OCI-LY3 (cell line): ENCODE data around the gene MYLK3.
A peak's percentile ranks its signal among the peaks of the same experiment; 100 is the strongest.

ENCODE experiments used
- H2AFZ ChIP-seq: fragments of 200-600, 300-600 bp; shearing (Covaris generic); 2 replicates; pipeline ENCODE4 v1.6.0; 2014; ENCODE audit warnings: antibody characterized with exemption, low read depth, low read length
- H3K27ac ChIP-seq: fragments of 200-600, 300-600 bp; sonication (generic); 2 replicates; pipeline ENCODE4 v1.5.1; 2014; ENCODE audit warnings: mild to moderate bottlenecking, low read length, moderate library complexity, mixed read lengths
- H3K27me3 ChIP-seq: fragments of 200-600, 300-600 bp; sonication (generic); 2 replicates; pipeline ENCODE4 v1.6.1; 2014; ENCODE audit warnings: low read depth, low read length, mixed read lengths
- H3K36me3 ChIP-seq: fragments of 200-600, 300-600 bp; sonication (generic); replicated peaks from 2 replicates; pipeline ENCODE3; 2014; ENCODE audit warnings: low read depth, low read length, mixed read lengths
- H3K4me1 ChIP-seq: fragments of 300-600, 200-600 bp; sonication (generic); 2 replicates; pipeline ENCODE4 v1.6.1; 2014; ENCODE audit warnings: low read length, mixed read lengths
- H3K4me2 ChIP-seq: fragments of 200-600, 300-600 bp; sonication (generic); 2 replicates; pipeline ENCODE4 v1.6.1; 2014; ENCODE audit warnings: low read length, mixed read lengths
- H3K4me3 ChIP-seq: fragments of 300-600, 200-600 bp; sonication (generic); 2 replicates; pipeline ENCODE4 v1.5.1; 2014; ENCODE audit warnings: antibody characterized with exemption, mild to moderate bottlenecking, low read length, moderate library complexity
- H3K79me2 ChIP-seq: fragments of 300-600, 200-600 bp; shearing (Covaris generic); 2 replicates; pipeline ENCODE4 v1.6.1; 2014; ENCODE audit warnings: mild to moderate bottlenecking, low read length, mixed read lengths
- H3K9ac ChIP-seq: fragments of 300-600, 200-600 bp; shearing (Covaris generic); 2 replicates; pipeline ENCODE4 v1.6.0; 2014; ENCODE audit warnings: mild to moderate bottlenecking, low read length, moderate library complexity
- H3K9me3 ChIP-seq: fragments of 200-600, 300-600 bp; shearing (Covaris generic); 2 replicates; pipeline ENCODE4 v1.6.1; 2014; ENCODE audit warnings: low read length, mixed read lengths; ENCODE audit not compliant: insufficient read depth
- H4K20me1 ChIP-seq: fragments of 200-600, 300-600 bp; sonication (generic); 2 replicates; pipeline ENCODE4 v1.6.1; 2016; ENCODE audit warnings: low read length, mixed read lengths; ENCODE audit not compliant: insufficient read depth
- EZH2phosphoT487 ChIP-seq: fragments of 200-600 bp; shearing (Covaris generic); IDR thresholded peaks from 2 replicates; pipeline ENCODE4 v1.6.1; 2018; ENCODE audit warnings: antibody characterized with exemption, mixed run types, low read depth
- TF ChIP-seq, protein P1 (sequence below): fragments of 200-600, 300-600 bp; sonication (generic); IDR thresholded peaks from 2 replicates; pipeline ENCODE4 v1.5.1; 2014; ENCODE audit warnings: antibody characterized with exemption, low read length, low read depth

The MYLK3 gene

DNA sequence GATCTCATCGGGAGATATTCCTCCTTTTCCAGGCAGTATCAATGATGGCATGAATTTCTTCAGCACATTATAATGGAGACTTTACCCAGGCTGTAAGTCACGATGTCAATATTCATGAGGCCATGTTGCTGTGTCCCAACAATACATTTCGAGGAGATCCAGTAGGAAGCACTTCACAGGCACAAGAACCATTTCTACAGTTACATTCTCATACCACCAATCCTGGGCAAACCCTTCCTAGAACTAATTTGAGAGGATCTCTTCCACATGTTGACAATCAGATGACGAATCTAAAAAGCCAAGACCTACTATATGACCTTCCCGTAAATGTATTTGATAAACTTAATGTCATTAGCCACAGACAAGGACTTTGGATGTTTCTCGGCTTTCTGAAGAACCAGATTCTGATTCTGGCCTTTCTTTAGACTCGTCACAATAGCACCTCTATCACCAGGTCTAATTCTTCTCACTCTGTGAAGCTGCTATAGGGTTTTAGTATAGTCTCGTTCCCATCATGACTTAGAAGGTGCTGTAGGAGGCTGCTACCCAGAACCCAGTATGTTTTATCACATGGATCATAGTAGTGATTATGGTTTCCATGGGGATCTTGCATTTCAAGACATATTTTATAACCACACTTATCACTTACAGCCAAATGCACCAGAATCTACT, 42.6 kb upstream of the MYLK3 start:
- H4K20me1 ChIP-seq: peaks cover 22% of the 10 kb centered on the region; the same call in 1 of the 2 replicates
- H3K27me3 ChIP-seq: no peaks in the 10 kb centered on the region
- H3K4me1 ChIP-seq: peaks cover 45% of the 10 kb centered on the region
- peak overlapping the region; percentile 43 for H3K9ac ChIP-seq
- H3K4me3 ChIP-seq: peak overlapping the region; percentile 86
- H3K79me2 ChIP-seq: peaks cover 13% of the 10 kb centered on the region; the same call in 1 of the 2 replicates
- H3K36me3 ChIP-seq: peaks cover 30% of the 10 kb centered on the region
- no peak for TF ChIP-seq EZH2phosphoT487
- TF ChIP-seq, protein P1, sequence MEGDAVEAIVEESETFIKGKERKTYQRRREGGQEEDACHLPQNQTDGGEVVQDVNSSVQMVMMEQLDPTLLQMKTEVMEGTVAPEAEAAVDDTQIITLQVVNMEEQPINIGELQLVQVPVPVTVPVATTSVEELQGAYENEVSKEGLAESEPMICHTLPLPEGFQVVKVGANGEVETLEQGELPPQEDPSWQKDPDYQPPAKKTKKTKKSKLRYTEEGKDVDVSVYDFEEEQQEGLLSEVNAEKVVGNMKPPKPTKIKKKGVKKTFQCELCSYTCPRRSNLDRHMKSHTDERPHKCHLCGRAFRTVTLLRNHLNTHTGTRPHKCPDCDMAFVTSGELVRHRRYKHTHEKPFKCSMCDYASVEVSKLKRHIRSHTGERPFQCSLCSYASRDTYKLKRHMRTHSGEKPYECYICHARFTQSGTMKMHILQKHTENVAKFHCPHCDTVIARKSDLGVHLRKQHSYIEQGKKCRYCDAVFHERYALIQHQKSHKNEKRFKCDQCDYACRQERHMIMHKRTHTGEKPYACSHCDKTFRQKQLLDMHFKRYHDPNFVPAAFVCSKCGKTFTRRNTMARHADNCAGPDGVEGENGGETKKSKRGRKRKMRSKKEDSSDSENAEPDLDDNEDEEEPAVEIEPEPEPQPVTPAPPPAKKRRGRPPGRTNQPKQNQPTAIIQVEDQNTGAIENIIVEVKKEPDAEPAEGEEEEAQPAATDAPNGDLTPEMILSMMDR: no peak
- no peak overlapping the region for H3K27ac ChIP-seq
- H3K9me3 ChIP-seq: peaks cover 9% of the 10 kb centered on the region
- H2AFZ ChIP-seq: no peak overlapping the region
- H3K4me2 ChIP-seq: peak overlapping the region; percentile 63

GRCh38 chr16:46789499-46790414, 41.6 kb upstream of the MYLK3 start:
- Histone ChIP-seq H4K20me1 (peaks cover 18% of the 10 kb centered on the region; the same call in 1 of the 2 replicates), H3K27ac (no peak overlapping the region), H2AFZ (no peak overlapping the region), H3K79me2 (peaks cover 4% of the 10 kb centered on the region; the same call in 1 of the 2 replicates), H3K9ac (peak overlapping the region; percentile 43), H3K27me3 (0 out of 2 replicates have a peak, but pooled peaks cover 3% of the 10 kb centered on the region), H3K9me3 (peaks cover 9% of the 10 kb centered on the region), H3K4me3 (peak overlapping the region; percentile 86), H3K4me2 (peak overlapping the region; percentile 63), H3K36me3 (peaks cover 20% of the 10 kb centered on the region), H3K4me1 (peaks cover 45% of the 10 kb centered on the region)
- TF ChIP-seq, protein P1: no peak
- TF ChIP-seq EZH2phosphoT487: no peak

DNA sequence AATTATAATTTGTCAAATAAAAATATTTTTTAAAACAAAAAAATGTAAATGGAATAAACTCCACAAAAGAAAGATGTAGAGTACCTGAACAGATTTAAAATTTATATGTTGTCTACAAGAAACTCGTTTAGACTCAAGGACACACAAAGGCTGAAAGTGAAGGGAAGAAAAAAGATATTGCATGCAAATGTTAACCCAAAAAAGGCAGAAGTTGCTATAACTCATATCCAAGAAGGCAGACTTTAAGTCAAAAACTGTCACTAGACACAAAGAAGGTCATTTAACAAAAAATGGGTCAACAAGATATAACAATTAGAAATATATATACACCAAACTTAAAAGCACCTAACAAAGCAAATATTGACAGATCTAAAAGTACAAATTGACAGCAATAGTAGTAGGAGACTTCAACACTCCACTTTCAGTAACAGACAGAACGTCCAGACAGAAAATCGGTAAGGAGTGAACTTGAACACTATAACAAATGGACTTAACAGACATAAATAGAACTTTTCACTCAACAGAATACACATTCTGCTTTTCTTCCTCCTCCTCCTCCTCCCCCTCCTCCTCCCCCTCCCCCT, 40.8 kb upstream of the MYLK3 start:
- H4K20me1 ChIP-seq: peaks cover 17% of the 10 kb centered on the region; the same call in 1 of the 2 replicates
- no peak overlapping the region for H2AFZ ChIP-seq
- peaks cover 47% of the 10 kb centered on the region for H3K4me1 ChIP-seq
- H3K27me3 ChIP-seq: 0 out of 2 replicates have a peak, but pooled peaks cover 3% of the 10 kb centered on the region
- peaks cover 16% of the 10 kb centered on the region for H3K36me3 ChIP-seq
- H3K9me3 ChIP-seq: peaks cover 9% of the 10 kb centered on the region
- no peaks in the 10 kb centered on the region for H3K79me2 ChIP-seq
- no peak overlapping the region for H3K27ac ChIP-seq
- no peak for TF ChIP-seq EZH2phosphoT487
- no peak overlapping the region for H3K4me3 ChIP-seq
- H3K9ac ChIP-seq: no peak overlapping the region
- H3K4me2 ChIP-seq: no peak overlapping the region

- Histone ChIP-seq H3K36me3 (peaks cover 12% of the 10 kb centered on the region), H3K79me2 (no peaks in the 10 kb centered on the region), H3K27me3 (0 out of 2 replicates have a peak, but pooled peaks cover 3% of the 10 kb centered on the region), H3K4me2 (peak overlapping the region; percentile 30; the same call in 1 of the 2 replicates), H3K27ac (no peak overlapping the region), H4K20me1 (peaks cover 13% of the 10 kb centered on the region; the same call in 1 of the 2 replicates), H3K4me3 (no peak overlapping the region), H3K9ac (no peak overlapping the region), H2AFZ (no peak overlapping the region), H3K9me3 (peaks cover 9% of the 10 kb centered on the region), H3K4me1 (peaks cover 53% of the 10 kb centered on the region)
- TF ChIP-seq, protein P1: no peak
- no peak for TF ChIP-seq EZH2phosphoT487
Measured at GRCh38 chr16:46787909-46788308, 39.8 kb upstream of the MYLK3 start.
